Hepatocyte (in vitro differentiated cells): Measurements from ENCODE around the gene LRRK1. TPM values are rescaled to one million over a fixed set of nuclear protein-coding genes. Genes with fewer than 3 reads are reported as not detected.

Experiments
- DNase-seq: peaks from one replicate; pipeline ENCODE4 v3.0.0-alpha.2; 2016; ENCODE audit warnings: low spot score
- H2AFZ ChIP-seq: fragments of 200-600 bp; sonication (generic); 2 replicates; pipeline ENCODE4 v1.6.0; 2016; ENCODE audit warnings: antibody characterized with exemption, mild to moderate bottlenecking
- H3K27ac ChIP-seq: fragments of 200-600 bp; sonication (generic); 2 replicates; pipeline ENCODE4 v1.5.1; 2016; ENCODE audit warnings: mild to moderate bottlenecking
- H3K27me3 ChIP-seq: fragments of 200-600 bp; sonication (generic); 2 replicates; pipeline ENCODE4 v1.6.1; 2016
- H3K36me3 ChIP-seq: fragments of 200-600 bp; sonication (generic); replicated peaks from 2 replicates; pipeline ENCODE4 v1.5.1; 2016; ENCODE audit warnings: low read depth; ENCODE audit not compliant: insufficient read depth
- H3K4me1 ChIP-seq: fragments of 200-600 bp; sonication (generic); 2 replicates; pipeline ENCODE4 v1.5.1; 2016; ENCODE audit warnings: mild to moderate bottlenecking, moderate library complexity; ENCODE audit not compliant: insufficient read depth
- H3K4me2 ChIP-seq: fragments of 200-600 bp; sonication (generic); 2 replicates; pipeline ENCODE4 v1.6.0; 2016
- H3K4me3 ChIP-seq: fragments of 200-600 bp; sonication (generic); 2 replicates; pipeline ENCODE4 v1.5.1; 2016; ENCODE audit warnings: mild to moderate bottlenecking
- H3K79me2 ChIP-seq: fragments of 200-600 bp; sonication (generic); 2 replicates; pipeline ENCODE4 v1.6.0; 2017; ENCODE audit warnings: mild to moderate bottlenecking
- H3K9me2 ChIP-seq: fragments of 200-600 bp; sonication (generic); replicated peaks from 2 replicates; pipeline ENCODE4 v1.6.0; 2017; ENCODE audit warnings: mild to moderate bottlenecking; ENCODE audit not compliant: insufficient read depth
- H3K9me3 ChIP-seq: fragments of 200-600 bp; sonication (generic); 2 replicates; pipeline ENCODE4 v1.5.1; 2016; ENCODE audit warnings: low read depth, mild to moderate bottlenecking
- H4K20me1 ChIP-seq: fragments of 200-600 bp; sonication (generic); 2 replicates; pipeline ENCODE4 v1.6.0; 2016; ENCODE audit warnings: mild to moderate bottlenecking; ENCODE audit not compliant: insufficient read depth, poor library complexity, severe bottlenecking
- EZH2 ChIP-seq: fragments of 200-600 bp; sonication (generic); IDR thresholded peaks from 2 replicates; pipeline ENCODE4 v1.6.1; 2016; ENCODE audit warnings: antibody characterized with exemption, mild to moderate bottlenecking, borderline replicate concordance
- EZH2phosphoT487 ChIP-seq: fragments of 200-600 bp; sonication (generic); IDR thresholded peaks from one replicate; pipeline ENCODE4 v1.6.1; 2018; ENCODE audit warnings: antibody characterized with exemption, mild to moderate bottlenecking, low read depth, moderate library complexity; ENCODE audit not compliant: unreplicated experiment, severe bottlenecking
- WGBS: methylation state at CpG from one replicate; pipeline ENCODE4 v1.1.6; 2016; ENCODE audit warnings: low lambda C conversion rate; ENCODE audit errors: missing lambda C conversion rate; 5-methylcytosine and 5-hydroxymethylcytosine counted together
- polyA plus RNA-seq: library from polyadenylated mRNA; unstranded; fragments of >200 nt; fragmentation: Nextera tagmentation; extraction: Ambion mirVana; gene quantifications from 2 replicates; pipeline ENCODE4 v1.2.1, GENCODE V29; 2016
- total RNA-seq: library from RNA; depleted of rRNA; stranded (reverse); fragments of >200 nt; gene quantifications from 2 replicates; pipeline ENCODE4 v1.2.3, GENCODE V29; 2014
- TF ChIP-seq, protein P1 (sequence below): fragments of 200-600 bp; sonication (generic); IDR thresholded peaks from 2 replicates; pipeline ENCODE4 v1.5.1; 2016; ENCODE audit warnings: antibody characterized with exemption, mild to moderate bottlenecking; ENCODE audit not compliant: poor library complexity

The LRRK1 gene
- total and polyA plus RNA-seq, 2 experiments from 2014 or later, result 2.1 TPM

DNA sequence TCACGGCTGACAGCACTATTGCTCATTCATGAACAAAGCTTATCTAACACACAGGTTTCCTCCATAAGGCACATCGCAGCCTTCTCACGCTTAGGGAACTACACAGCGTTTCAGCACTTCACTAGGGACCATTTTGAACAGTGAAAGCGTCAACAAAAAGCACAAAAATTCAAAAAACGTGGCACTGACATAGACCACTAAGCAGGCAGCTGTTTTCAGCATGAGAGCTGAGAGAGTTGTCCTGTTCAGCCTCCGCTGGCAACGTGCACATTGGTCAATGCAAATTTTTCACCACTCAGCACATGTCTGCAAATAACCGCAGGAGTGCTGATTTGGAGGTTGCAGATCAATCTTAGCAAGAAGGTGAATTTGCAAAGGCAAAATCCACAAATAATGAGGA, 109.2 kb downstream of the LRRK1 start:
- H3K79me2 ChIP-seq, result no peaks in the 10 kb centered on the region
- no peaks in the 10 kb centered on the region for H3K36me3 ChIP-seq
- no peaks in the 10 kb centered on the region for H3K9me3 ChIP-seq
- no peaks in the 10 kb centered on the region for H3K9me2 ChIP-seq
- no peak overlapping the region for H3K27ac ChIP-seq
- peaks cover 6% of the 10 kb centered on the region for H3K4me1 ChIP-seq
- H3K4me2 ChIP-seq, result no peak overlapping the region
- no peak overlapping the region for H3K4me3 ChIP-seq
- no peak overlapping the region for H2AFZ ChIP-seq
- no peaks in the 10 kb centered on the region for H3K27me3 ChIP-seq
- 72% methylated on average over 9 of the region's 9 CpGs for WGBS
- H4K20me1 ChIP-seq, result no peaks in the 10 kb centered on the region
- DNase-seq, result no peak
- no peak for TF ChIP-seq EZH2
- TF ChIP-seq, protein P1, sequence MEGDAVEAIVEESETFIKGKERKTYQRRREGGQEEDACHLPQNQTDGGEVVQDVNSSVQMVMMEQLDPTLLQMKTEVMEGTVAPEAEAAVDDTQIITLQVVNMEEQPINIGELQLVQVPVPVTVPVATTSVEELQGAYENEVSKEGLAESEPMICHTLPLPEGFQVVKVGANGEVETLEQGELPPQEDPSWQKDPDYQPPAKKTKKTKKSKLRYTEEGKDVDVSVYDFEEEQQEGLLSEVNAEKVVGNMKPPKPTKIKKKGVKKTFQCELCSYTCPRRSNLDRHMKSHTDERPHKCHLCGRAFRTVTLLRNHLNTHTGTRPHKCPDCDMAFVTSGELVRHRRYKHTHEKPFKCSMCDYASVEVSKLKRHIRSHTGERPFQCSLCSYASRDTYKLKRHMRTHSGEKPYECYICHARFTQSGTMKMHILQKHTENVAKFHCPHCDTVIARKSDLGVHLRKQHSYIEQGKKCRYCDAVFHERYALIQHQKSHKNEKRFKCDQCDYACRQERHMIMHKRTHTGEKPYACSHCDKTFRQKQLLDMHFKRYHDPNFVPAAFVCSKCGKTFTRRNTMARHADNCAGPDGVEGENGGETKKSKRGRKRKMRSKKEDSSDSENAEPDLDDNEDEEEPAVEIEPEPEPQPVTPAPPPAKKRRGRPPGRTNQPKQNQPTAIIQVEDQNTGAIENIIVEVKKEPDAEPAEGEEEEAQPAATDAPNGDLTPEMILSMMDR, result no peak
- TF ChIP-seq EZH2phosphoT487, result no peak

DNA sequence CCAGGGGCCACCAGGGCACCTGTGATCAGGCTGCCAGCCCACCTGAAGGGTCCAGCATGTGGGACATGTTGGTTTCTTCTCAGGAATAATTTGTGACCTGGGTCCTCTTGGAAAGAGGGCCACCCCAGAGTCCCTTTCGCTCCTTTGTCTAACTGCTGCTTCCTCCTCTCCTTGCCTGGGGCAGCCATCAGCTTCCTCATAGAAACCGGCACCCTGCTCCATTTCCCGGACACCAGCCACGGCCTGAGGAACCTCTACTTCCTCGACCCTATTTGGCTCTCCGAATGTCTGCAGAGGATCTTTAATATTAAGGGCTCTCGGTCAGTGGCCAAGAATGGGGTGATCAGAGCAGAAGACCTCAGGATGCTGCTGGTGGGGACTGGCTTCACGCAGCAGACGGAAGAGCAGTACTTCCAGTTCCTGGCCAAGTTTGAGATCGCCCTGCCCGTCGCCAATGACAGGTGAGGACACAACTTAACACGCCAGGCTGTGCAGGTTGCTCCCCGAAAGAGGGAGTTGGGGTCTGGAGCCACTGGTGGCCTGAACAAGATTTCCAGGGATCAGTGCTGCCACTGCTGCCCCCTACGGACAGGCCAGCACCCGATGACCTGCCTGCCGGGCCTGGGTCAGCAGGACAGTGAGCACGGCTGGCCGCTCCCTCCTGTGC, 109.7 kb downstream of the LRRK1 start:
- Histone ChIP-seq H3K4me3 (no peak overlapping the region), H3K4me1 (peaks cover under 1% of the 10 kb centered on the region), H3K4me2 (no peak overlapping the region), H2AFZ (no peak overlapping the region), H3K27ac (no peak overlapping the region), H3K79me2 (no peaks in the 10 kb centered on the region), H3K27me3 (no peaks in the 10 kb centered on the region), H4K20me1 (no peaks in the 10 kb centered on the region), H3K9me3 (peaks cover 3% of the 10 kb centered on the region), H3K9me2 (no peaks in the 10 kb centered on the region), H3K36me3 (no peaks in the 10 kb centered on the region)
- TF ChIP-seq EZH2phosphoT487 (no peak), EZH2 (no peak)
- TF ChIP-seq, protein P1, result no peak
- DNase-seq, result no peak
- 87% methylated on average over 19 of the region's 19 CpGs for WGBS

DNA sequence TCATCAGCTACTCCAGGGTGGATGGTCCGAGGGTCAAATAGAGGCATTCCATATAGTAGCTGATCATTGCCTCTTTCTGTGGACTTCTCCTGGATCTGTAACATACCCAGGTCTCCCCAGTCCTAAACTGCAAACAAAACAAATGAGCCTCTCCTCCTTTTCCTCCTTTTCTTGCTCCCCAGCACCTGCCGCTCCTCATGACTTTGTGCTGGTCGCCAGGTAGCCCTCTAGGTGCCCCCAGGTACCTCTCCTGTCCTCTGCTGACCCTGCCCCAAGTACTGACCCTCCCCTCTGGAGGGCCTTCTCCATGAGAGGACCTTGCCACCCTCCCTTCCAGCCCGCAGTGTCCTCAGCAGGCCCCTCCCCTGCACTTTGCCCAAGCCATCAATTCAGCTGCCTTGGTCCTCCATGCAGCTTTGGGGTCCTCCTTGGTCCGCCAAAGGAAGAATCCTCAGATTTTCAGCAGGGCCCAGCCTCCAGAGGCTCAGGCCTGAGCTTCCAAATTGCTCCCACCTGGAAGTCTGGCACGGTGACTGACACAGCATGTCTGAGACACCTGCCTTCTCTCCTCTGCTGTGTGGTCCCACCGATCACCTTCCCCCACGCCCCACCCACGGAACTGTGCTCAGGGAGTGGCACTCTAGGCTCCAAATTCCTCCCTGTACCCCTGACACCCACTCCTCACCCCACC, 111.0 kb downstream of the LRRK1 start:
- Histone ChIP-seq H3K9me3 (peaks cover 10% of the 10 kb centered on the region), H3K27ac (no peak overlapping the region), H3K36me3 (no peaks in the 10 kb centered on the region), H2AFZ (no peak overlapping the region), H4K20me1 (no peaks in the 10 kb centered on the region), H3K9me2 (no peaks in the 10 kb centered on the region), H3K4me2 (no peak overlapping the region), H3K27me3 (no peaks in the 10 kb centered on the region), H3K79me2 (no peaks in the 10 kb centered on the region), H3K4me3 (no peak overlapping the region), H3K4me1 (no peaks in the 10 kb centered on the region)
- no peak for DNase-seq
- TF ChIP-seq, protein P1, result no peak
- no peak for TF ChIP-seq EZH2
- TF ChIP-seq EZH2phosphoT487, result no peak
- WGBS, result 94% methylated on average over 9 of the region's 9 CpGs
